Left hindlimb (tissue), 1 donor: Measurements from ENCODE around the gene SYT14.
"Not testable (repeated sequence)": the region's sequence is repeated elsewhere in the genome, so short reads cannot be mapped to it uniquely, and the experiment has no call there.

Experiments
- DNase-seq: peaks from one replicate; pipeline ENCODE4 v3.0.0-alpha.2; 2018

The SYT14 gene

GRCh38 chr1:210123924-210124589 is 186.0 kb downstream of the SYT14 start:
- DNase-seq: no peak

GRCh38 chr1:210124736-210125135 is 186.7 kb downstream of the SYT14 start:
- DNase-seq: no peak

GRCh38 chr1:210125143-210125542 is 187.1 kb downstream of the SYT14 start:
- no peak for DNase-seq

GRCh38 chr1:210129092-210129491 is 191.1 kb downstream of the SYT14 start:
- no peak for DNase-seq

GRCh38 chr1:210129759-210130158 is 191.7 kb downstream of the SYT14 start:
- DNase-seq: no peak

GRCh38 chr1:210132582-210132981 is 194.6 kb downstream of the SYT14 start:
- DNase-seq: no peak

- peak; percentile 77 for DNase-seq
These were observed 205.5 kb downstream of the SYT14 start for GRCh38 chr1:210143465-210144062.

- DNase-seq: no peak
These were observed 206.7 kb downstream of the SYT14 start for GRCh38 chr1:210144736-210145135.

GRCh38 chr1:210151052-210151672 is 213.1 kb downstream of the SYT14 start:
- DNase-seq: no peak

GRCh38 chr1:210159211-210159610 is 221.2 kb downstream of the SYT14 start:
- DNase-seq: no peak

GRCh38 chr1:210170220-210170619 is 232.2 kb downstream of the SYT14 start:
- no peak for DNase-seq

GRCh38 chr1:210174133-210174532 is 236.1 kb downstream of the SYT14 start:
- DNase-seq: no peak

- DNase-seq: no peak
These were observed 247.0 kb downstream of the SYT14 start for GRCh38 chr1:210185063-210185462.

- not testable (repeated sequence) for DNase-seq
These were observed 250.0 kb downstream of the SYT14 start for GRCh38 chr1:210187849-210188606.

- DNase-seq: no peak
These were observed 251.4 kb downstream of the SYT14 start for GRCh38 chr1:210189426-210189825.

- no peak for DNase-seq
These were observed 257.7 kb downstream of the SYT14 start for GRCh38 chr1:210195635-210196160.

- DNase-seq: not testable (repeated sequence)
These were observed 258.2 kb downstream of the SYT14 start for GRCh38 chr1:210196266-210196665.

- DNase-seq: no peak
These were observed 260.8 kb downstream of the SYT14 start for GRCh38 chr1:210198840-210199239.

GRCh38 chr1:210200124-210200736 is 262.2 kb downstream of the SYT14 start:
- no peak for DNase-seq

GRCh38 chr1:210201681-210202080 is 263.7 kb downstream of the SYT14 start:
- DNase-seq: no peak

GRCh38 chr1:210207597-210208450 is 269.8 kb downstream of the SYT14 start:
- no peak for DNase-seq

- no peak for DNase-seq
These were observed 275.3 kb downstream of the SYT14 start for GRCh38 chr1:210213335-210213734.
